SK-N-SH (cell line): ENCODE results near the gene DSCAML1. TPM values are rescaled to one million over a fixed set of nuclear protein-coding genes. Genes with fewer than 3 reads are reported as not detected.

Experiments
- CTCF ChIA-PET: fragments of 300-600, 350-600 bp; formaldehyde crosslinking; extraction: SDS; loops from one replicate; lab custom pipeline; 2021; lab: Yijun Ruan, JAX
- POLR2A ChIA-PET: fragments of 350-600 bp; sonication (Branson Sonifier 250); formaldehyde crosslinking; extraction: SDS; loops from one replicate; lab custom pipeline; 2020; ENCODE audit warnings: antibody characterized with exemption, inconsistent platforms; lab: Yijun Ruan, JAX
- DNase-seq: peaks from one replicate; pipeline ENCODE4 v3.0.0; 2012
- H2AFZ ChIP-seq: fragments of 200-600 bp; sonication (generic); 2 replicates; pipeline ENCODE4 v1.8.1; 2016; ENCODE audit warnings: antibody characterized with exemption, mild to moderate bottlenecking, low read depth
- H3F3A ChIP-seq: fragments of 200-600 bp; sonication (generic); replicated peaks from 2 replicates; pipeline ENCODE3; 2016; ENCODE audit warnings: antibody characterized with exemption, mild to moderate bottlenecking; ENCODE audit not compliant: insufficient read depth
- H3K27ac ChIP-seq, 2 experiments: fragments of 200-500 bp in 1 of 2; fragments of 200-600 bp in 1 of 2; sonication (Bioruptor generic) in 1 of 2; sonication (generic), shearing (Covaris generic) in 1 of 2; 2 replicates each; pipeline versions ENCODE4 v1.5.1 to v1.6.1; 2014 to 2016; ENCODE audit warnings: low read depth in 2 of 2, inconsistent platforms in 1 of 2, low read length in 1 of 2, mild to moderate bottlenecking in 1 of 2, mixed read lengths in 1 of 2
- H3K27me3 ChIP-seq: fragments of 200-600 bp; sonication (generic), shearing (Covaris generic); 2 replicates; pipeline ENCODE4 v1.6.1; 2016; ENCODE audit warnings: mixed run types; ENCODE audit not compliant: insufficient read depth
- H3K36me3 ChIP-seq, 2 experiments: fragments of 200-500 bp in 1 of 2; fragments of 200-600 bp in 1 of 2; sonication (Bioruptor generic) in 1 of 2; sonication (generic) in 1 of 2; replicated peaks in 1 of 2; 2 replicates each; pipeline versions ENCODE3 to v1.5.1; 2014 to 2016; ENCODE audit warnings: low read length in 1 of 2, mild to moderate bottlenecking in 1 of 2; ENCODE audit not compliant: insufficient read depth in 2 of 2, control insufficient read depth in 1 of 2
- H3K4me1 ChIP-seq, 2 experiments: fragments of 200-500 bp in 1 of 2; fragments of 200-600 bp in 1 of 2; sonication (Bioruptor generic) in 1 of 2; sonication (generic), shearing (Covaris generic) in 1 of 2; 2 replicates each; pipeline versions ENCODE4 v1.5.1 to v1.6.1; 2014 to 2016; ENCODE audit warnings: low read depth in 1 of 2, low read length in 1 of 2, mixed run types in 1 of 2; ENCODE audit not compliant: insufficient read depth in 2 of 2, control insufficient read depth in 1 of 2
- H3K4me2 ChIP-seq: fragments of 200-600 bp; sonication (generic), shearing (Covaris generic); 2 replicates; pipeline ENCODE4 v1.6.1; 2017; ENCODE audit warnings: mixed run types
- H3K4me3 ChIP-seq, 2 experiments: fragments of 200-500 bp in 1 of 2; fragments of 200-600 bp in 1 of 2; sonication (Bioruptor generic) in 1 of 2; sonication (generic), shearing (Covaris generic) in 1 of 2; 2 replicates each; pipeline versions ENCODE4 v1.5.1 to v1.8.1; 2014 to 2016; ENCODE audit warnings: low read depth in 2 of 2, inconsistent platforms in 1 of 2, low read length in 1 of 2, mild to moderate bottlenecking in 1 of 2, mixed read lengths in 1 of 2, moderate library complexity in 1 of 2
- H3K79me2 ChIP-seq: fragments of 200-600 bp; sonication (generic); 2 replicates; pipeline ENCODE4 v1.8.1; 2017; ENCODE audit warnings: mild to moderate bottlenecking; ENCODE audit not compliant: insufficient read depth
- H3K9ac ChIP-seq: fragments of 200-600 bp; sonication (generic); 2 replicates; pipeline ENCODE4 v1.6.1; 2017; ENCODE audit warnings: mixed run types
- H3K9me2 ChIP-seq: fragments of 200-600 bp; sonication (generic); 2 replicates; pipeline ENCODE4 v1.6.1; 2017; ENCODE audit warnings: mixed run types
- H3K9me3 ChIP-seq: fragments of 200-600 bp; sonication (generic); 2 replicates; pipeline ENCODE4 v1.6.1; 2017; ENCODE audit warnings: mixed run types, mild to moderate bottlenecking, moderate library complexity
- H4K20me1 ChIP-seq: fragments of 200-600 bp; sonication (generic); 2 replicates; pipeline ENCODE4 v1.6.1; 2017; ENCODE audit warnings: mild to moderate bottlenecking, mixed run types; ENCODE audit not compliant: insufficient read depth
- ELF1 ChIP-seq: IDR thresholded peaks from 2 replicates; pipeline ENCODE4 v1.4.0; 2012
- MEF2A ChIP-seq: IDR thresholded peaks from 2 replicates; pipeline ENCODE4 v1.4.0; 2012; ENCODE audit warnings: low read depth, borderline replicate concordance
- MXI1 ChIP-seq: IDR thresholded peaks from 2 replicates; pipeline ENCODE4 v1.6.1; 2012; ENCODE audit warnings: mild to moderate bottlenecking, low read depth, low read length, improper control_type of control experiment
- NFIC ChIP-seq: IDR thresholded peaks from 2 replicates; pipeline ENCODE4 v1.4.0; 2012; ENCODE audit warnings: borderline replicate concordance
- RAD21 ChIP-seq: IDR thresholded peaks from 2 replicates; pipeline ENCODE4 v1.6.1; 2012; ENCODE audit warnings: mild to moderate bottlenecking, low read length
- SIN3A ChIP-seq: IDR thresholded peaks from 2 replicates; pipeline ENCODE4 v1.6.1; 2012; ENCODE audit warnings: low read depth, mild to moderate bottlenecking, low read length, moderate library complexity, borderline replicate concordance
- YY1 ChIP-seq: IDR thresholded peaks from 2 replicates; pipeline ENCODE4 v1.4.0; 2012; ENCODE audit warnings: low read depth, mild to moderate bottlenecking
- WGBS: methylation state at CpG from one replicate; pipeline ENCODE4 v1.1.6; 2017; ENCODE audit warnings: low lambda C conversion rate; 5-methylcytosine and 5-hydroxymethylcytosine counted together
- polyA plus RNA-seq, 3 experiments: library from polyadenylated mRNA; depleted of rRNA; stranded (reverse); fragments of >200 nt; gene quantifications; 2 replicates each; pipeline ENCODE4 v1.2.3, GENCODE V29; 2012
- TF ChIP-seq, protein P1 (sequence below): fragments of 200-600 bp; sonication (generic); IDR thresholded peaks from 2 replicates; pipeline ENCODE4 v1.6.1; 2017; ENCODE audit warnings: antibody characterized with exemption, mild to moderate bottlenecking, moderate library complexity
- TF ChIP-seq, protein P2 (sequence below): IDR thresholded peaks from 2 replicates; pipeline ENCODE4; 2012
- TF ChIP-seq, protein P3 (sequence below): IDR thresholded peaks from 2 replicates; pipeline ENCODE4 v1.6.1; 2012; ENCODE audit warnings: mild to moderate bottlenecking, low read depth, low read length, moderate library complexity
- TF ChIP-seq, protein P4 (sequence below): IDR thresholded peaks from 2 replicates; pipeline ENCODE4 v1.4.0; 2012; ENCODE audit warnings: low read depth

The DSCAML1 gene
- polyA plus RNA-seq, 1 of the 3 experiments (the other 2 are of a cell fraction) = not detected

DNA sequence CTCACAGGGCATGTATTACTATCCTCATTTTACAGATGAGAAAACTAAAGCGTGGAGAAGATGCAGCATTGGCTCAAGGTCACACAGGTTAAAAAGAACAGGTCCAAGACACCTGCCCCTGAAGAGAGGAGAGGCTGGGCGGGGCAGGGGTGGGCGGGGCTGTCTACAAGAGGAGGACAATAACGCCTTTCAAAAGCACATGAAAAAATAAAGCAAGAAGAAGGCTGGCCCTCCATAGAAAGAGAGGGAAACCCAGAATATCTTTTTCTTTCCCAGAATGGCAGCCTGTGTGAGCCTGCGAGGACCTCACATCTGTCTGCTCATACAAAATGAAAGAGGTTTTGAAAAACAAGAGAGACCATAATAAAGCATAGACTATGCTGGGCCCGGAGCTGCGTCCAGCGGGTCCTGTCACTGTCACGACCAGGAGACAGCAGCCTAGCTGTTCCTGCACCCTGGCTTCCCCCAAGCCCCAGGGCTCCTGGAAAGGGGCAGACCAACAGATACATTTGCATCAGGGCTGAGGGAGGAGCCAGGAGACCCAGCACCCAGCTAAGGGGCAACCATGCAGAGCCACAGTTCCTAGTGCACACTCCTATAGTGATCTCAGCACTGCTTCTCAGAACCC lies 61.6 kb downstream of the DSCAML1 start:
- Histone ChIP-seq H2AFZ (no peak overlapping the region), H3K36me3 (no peaks in the 10 kb centered on the region), H3K4me3 (no peak overlapping the region), H3K79me2 (no peaks in the 10 kb centered on the region), H3K27me3 (no peaks in the 10 kb centered on the region), H3F3A (no peaks in the 10 kb centered on the region), H3K9ac (no peak overlapping the region), H3K4me1 (peaks cover 0 to 21% of the 10 kb centered on the region in 2 experiments; a peak in 1 of 4 replicates), H3K9me3 (no peaks in the 10 kb centered on the region), H3K9me2 (no peaks in the 10 kb centered on the region), H3K27ac (no peak overlapping the region), H3K4me2 (no peak overlapping the region), H4K20me1 (no peaks in the 10 kb centered on the region)
- 33% methylated on average over 5 of the region's 9 CpGs for WGBS
- POLR2A ChIA-PET = no interaction called here
- TF ChIP-seq, protein P1, sequence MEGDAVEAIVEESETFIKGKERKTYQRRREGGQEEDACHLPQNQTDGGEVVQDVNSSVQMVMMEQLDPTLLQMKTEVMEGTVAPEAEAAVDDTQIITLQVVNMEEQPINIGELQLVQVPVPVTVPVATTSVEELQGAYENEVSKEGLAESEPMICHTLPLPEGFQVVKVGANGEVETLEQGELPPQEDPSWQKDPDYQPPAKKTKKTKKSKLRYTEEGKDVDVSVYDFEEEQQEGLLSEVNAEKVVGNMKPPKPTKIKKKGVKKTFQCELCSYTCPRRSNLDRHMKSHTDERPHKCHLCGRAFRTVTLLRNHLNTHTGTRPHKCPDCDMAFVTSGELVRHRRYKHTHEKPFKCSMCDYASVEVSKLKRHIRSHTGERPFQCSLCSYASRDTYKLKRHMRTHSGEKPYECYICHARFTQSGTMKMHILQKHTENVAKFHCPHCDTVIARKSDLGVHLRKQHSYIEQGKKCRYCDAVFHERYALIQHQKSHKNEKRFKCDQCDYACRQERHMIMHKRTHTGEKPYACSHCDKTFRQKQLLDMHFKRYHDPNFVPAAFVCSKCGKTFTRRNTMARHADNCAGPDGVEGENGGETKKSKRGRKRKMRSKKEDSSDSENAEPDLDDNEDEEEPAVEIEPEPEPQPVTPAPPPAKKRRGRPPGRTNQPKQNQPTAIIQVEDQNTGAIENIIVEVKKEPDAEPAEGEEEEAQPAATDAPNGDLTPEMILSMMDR = no peak
- TF ChIP-seq SIN3A = no peak
- TF ChIP-seq, protein P2, sequence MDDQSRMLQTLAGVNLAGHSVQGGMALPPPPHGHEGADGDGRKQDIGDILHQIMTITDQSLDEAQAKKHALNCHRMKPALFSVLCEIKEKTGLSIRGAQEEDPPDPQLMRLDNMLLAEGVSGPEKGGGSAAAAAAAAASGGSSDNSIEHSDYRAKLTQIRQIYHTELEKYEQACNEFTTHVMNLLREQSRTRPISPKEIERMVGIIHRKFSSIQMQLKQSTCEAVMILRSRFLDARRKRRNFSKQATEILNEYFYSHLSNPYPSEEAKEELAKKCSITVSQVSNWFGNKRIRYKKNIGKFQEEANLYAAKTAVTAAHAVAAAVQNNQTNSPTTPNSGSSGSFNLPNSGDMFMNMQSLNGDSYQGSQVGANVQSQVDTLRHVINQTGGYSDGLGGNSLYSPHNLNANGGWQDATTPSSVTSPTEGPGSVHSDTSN = no peak
- TF ChIP-seq YY1 = no peak
- TF ChIP-seq, protein P3, sequence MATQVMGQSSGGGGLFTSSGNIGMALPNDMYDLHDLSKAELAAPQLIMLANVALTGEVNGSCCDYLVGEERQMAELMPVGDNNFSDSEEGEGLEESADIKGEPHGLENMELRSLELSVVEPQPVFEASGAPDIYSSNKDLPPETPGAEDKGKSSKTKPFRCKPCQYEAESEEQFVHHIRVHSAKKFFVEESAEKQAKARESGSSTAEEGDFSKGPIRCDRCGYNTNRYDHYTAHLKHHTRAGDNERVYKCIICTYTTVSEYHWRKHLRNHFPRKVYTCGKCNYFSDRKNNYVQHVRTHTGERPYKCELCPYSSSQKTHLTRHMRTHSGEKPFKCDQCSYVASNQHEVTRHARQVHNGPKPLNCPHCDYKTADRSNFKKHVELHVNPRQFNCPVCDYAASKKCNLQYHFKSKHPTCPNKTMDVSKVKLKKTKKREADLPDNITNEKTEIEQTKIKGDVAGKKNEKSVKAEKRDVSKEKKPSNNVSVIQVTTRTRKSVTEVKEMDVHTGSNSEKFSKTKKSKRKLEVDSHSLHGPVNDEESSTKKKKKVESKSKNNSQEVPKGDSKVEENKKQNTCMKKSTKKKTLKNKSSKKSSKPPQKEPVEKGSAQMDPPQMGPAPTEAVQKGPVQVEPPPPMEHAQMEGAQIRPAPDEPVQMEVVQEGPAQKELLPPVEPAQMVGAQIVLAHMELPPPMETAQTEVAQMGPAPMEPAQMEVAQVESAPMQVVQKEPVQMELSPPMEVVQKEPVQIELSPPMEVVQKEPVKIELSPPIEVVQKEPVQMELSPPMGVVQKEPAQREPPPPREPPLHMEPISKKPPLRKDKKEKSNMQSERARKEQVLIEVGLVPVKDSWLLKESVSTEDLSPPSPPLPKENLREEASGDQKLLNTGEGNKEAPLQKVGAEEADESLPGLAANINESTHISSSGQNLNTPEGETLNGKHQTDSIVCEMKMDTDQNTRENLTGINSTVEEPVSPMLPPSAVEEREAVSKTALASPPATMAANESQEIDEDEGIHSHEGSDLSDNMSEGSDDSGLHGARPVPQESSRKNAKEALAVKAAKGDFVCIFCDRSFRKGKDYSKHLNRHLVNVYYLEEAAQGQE = no peak
- no peak for TF ChIP-seq MXI1
- TF ChIP-seq MEF2A = no peak
- no peak for TF ChIP-seq RAD21
- TF ChIP-seq ELF1 = no peak
- TF ChIP-seq, protein P4, sequence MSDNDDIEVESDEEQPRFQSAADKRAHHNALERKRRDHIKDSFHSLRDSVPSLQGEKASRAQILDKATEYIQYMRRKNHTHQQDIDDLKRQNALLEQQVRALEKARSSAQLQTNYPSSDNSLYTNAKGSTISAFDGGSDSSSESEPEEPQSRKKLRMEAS = no peak
- TF ChIP-seq NFIC = no peak
- DNase-seq = no peak
- CTCF ChIA-PET = interaction anchor here (1.2 to 3.0 kb wide), 4 partner anchors 10 to 309 kb away, joined by 4 to 11 read pairs (median 4); no protein-coding TSS in a partner anchor
